GM12878 (cell line): ENCODE measurements around the gene FGB. TPM values are rescaled to one million over a fixed set of nuclear protein-coding genes. Genes with fewer than 3 reads are reported as not detected.

Experiments
- ATAC-seq: fragments of 200-7000 bp; cut with Tn5 transposase; 3 replicates; pipeline ENCODE4 v1.9.1; 2020; ENCODE audit warnings: mild to moderate bottlenecking, moderate library complexity
- BruUV-seq: library from RNA; stranded (reverse); fragments of 400-500 nt; replicated peaks from 2 replicates; lab custom pipeline; 2021; lab: Mats Ljungman, UMichigan
- CTCF ChIA-PET: fragments of 300-600 bp; sonication (Branson Sonifier 250); formaldehyde crosslinking; extraction: SDS; loops from one replicate; lab custom pipeline; 2021; ENCODE audit warnings: inconsistent platforms; lab: Yijun Ruan, JAX
- POLR2A ChIA-PET: fragments of 350-600 bp; formaldehyde crosslinking; extraction: SDS; loops from one replicate; lab custom pipeline; 2021; ENCODE audit warnings: inconsistent platforms; lab: Charles Lee
- RAD21 ChIA-PET: fragments of 300-600 bp; sonication (Branson Sonifier 250); formaldehyde crosslinking; loops from one replicate; lab custom pipeline; 2023; ENCODE audit warnings: antibody characterized with exemption; ENCODE audit not compliant: unreplicated experiment; lab: Charles Lee
- SMC1A ChIA-PET: fragments of 300-600 bp; sonication (Branson Sonifier 250); formaldehyde crosslinking; loops from one replicate; lab custom pipeline; 2023; ENCODE audit not compliant: unreplicated experiment, uncharacterized antibody; lab: Charles Lee
- DNase-seq: peaks from one replicate; pipeline ENCODE4 v3.0.0-alpha.2; 2011; ENCODE audit warnings: low read depth, low spot score
- FAIRE-seq: peaks from 3 replicates; lab custom pipeline; 2011; peaks lifted over from hg19 to GRCh38; lab: Jason Lieb, UNC
- H2AFZ ChIP-seq: 2 replicates; pipeline ENCODE4 v1.6.0; 2011; ENCODE audit warnings: low read depth, low read length, control low read depth; ENCODE audit not compliant: control insufficient read depth
- H3K27ac ChIP-seq: 2 replicates; pipeline ENCODE4 v1.5.1; 2011; ENCODE audit warnings: control low read depth; ENCODE audit not compliant: control insufficient read depth, insufficient read depth
- H3K27me3 ChIP-seq, 2 experiments: replicated peaks in 1 of 2; 2 replicates each; pipeline versions ENCODE4 v1.6.0 to v1.6.1; 2011; ENCODE audit warnings: low read length in 1 of 2; ENCODE audit not compliant: control insufficient read depth in 2 of 2, insufficient read depth in 2 of 2
- H3K36me3 ChIP-seq, 2 experiments: 2 replicates each; pipeline ENCODE4 v1.5.1; 2011; ENCODE audit warnings: low read length in 1 of 2; ENCODE audit not compliant: control insufficient read depth in 2 of 2, insufficient read depth in 2 of 2
- H3K4me1 ChIP-seq: 2 replicates; pipeline ENCODE4 v1.6.1; 2011; ENCODE audit warnings: mild to moderate bottlenecking, low read length, moderate library complexity, mixed read lengths; ENCODE audit not compliant: control insufficient read depth, insufficient read depth
- H3K4me2 ChIP-seq: 2 replicates; pipeline ENCODE4 v1.6.0; 2011; ENCODE audit warnings: control low read depth; ENCODE audit not compliant: control insufficient read depth, insufficient read depth
- H3K4me3 ChIP-seq: fragments of 200-600 bp; sonication (generic); 2 replicates; pipeline ENCODE4 v1.5.1; 2016
- H3K79me2 ChIP-seq: 2 replicates; pipeline ENCODE4 v1.6.0; 2011; ENCODE audit warnings: low read length; ENCODE audit not compliant: control insufficient read depth, insufficient read depth
- H3K9ac ChIP-seq: 2 replicates; pipeline ENCODE4 v1.8.0; 2011; ENCODE audit warnings: low read length, control low read depth, mixed read lengths; ENCODE audit not compliant: control insufficient read depth, insufficient read depth
- H3K9me3 ChIP-seq: replicated peaks from 3 replicates; pipeline ENCODE4 v1.5.1; 2011; ENCODE audit warnings: mild to moderate bottlenecking, low read length; ENCODE audit not compliant: control insufficient read depth, insufficient read depth
- H4K20me1 ChIP-seq: 2 replicates; pipeline ENCODE4 v1.6.0; 2011; ENCODE audit not compliant: control insufficient read depth, insufficient read depth
- BMI1 ChIP-seq: fragments of 450-650 bp; IDR thresholded peaks from 2 replicates; pipeline ENCODE4 v1.6.1; 2016; ENCODE audit warnings: mild to moderate bottlenecking, moderate library complexity, borderline replicate concordance
- CEBPB ChIP-seq, 2 experiments: fragments of 150-350 bp in 1 of 2; IDR thresholded peaks; 2 replicates each; pipeline ENCODE4 v1.6.1; 2012 to 2014; ENCODE audit warnings: low read depth in 2 of 2, low read length in 2 of 2, borderline replicate concordance in 1 of 2, inconsistent platforms in 1 of 2
- ESRRA ChIP-seq: IDR thresholded peaks from 2 replicates; pipeline ENCODE4 v1.6.1; 2012; ENCODE audit warnings: mild to moderate bottlenecking, low read length, improper control_type of control experiment
- ETV6 ChIP-seq, 2 experiments: fragments of 450-650 bp in 1 of 2; IDR thresholded peaks in 1 of 2; conservative IDR thresholded peaks in 1 of 2; 2 replicates each; pipeline ENCODE4 v1.6.1; 2014; ENCODE audit warnings: antibody characterized with exemption in 1 of 2, borderline replicate concordance in 1 of 2, low read depth in 1 of 2, mild to moderate bottlenecking in 1 of 2, moderate library complexity in 1 of 2
- NFXL1 ChIP-seq: fragments of 450-650 bp; IDR thresholded peaks from 2 replicates; pipeline ENCODE4 v1.6.1; 2017; ENCODE audit warnings: antibody characterized with exemption, mild to moderate bottlenecking, borderline replicate concordance
- STAT3 ChIP-seq: IDR thresholded peaks from 2 replicates; pipeline ENCODE4 v1.6.1; 2011; ENCODE audit warnings: low read depth, low read length, improper control_type of control experiment
- YBX1 ChIP-seq: fragments of 450-650 bp; IDR thresholded peaks from 2 replicates; pipeline ENCODE4 v1.6.1; 2016; ENCODE audit warnings: antibody characterized with exemption
- in situ Hi-C: fragments of 300-500 bp; cut with MboI; formaldehyde crosslinking; loops from 9 replicates; pipeline ENCODE4 v1.14.3; 2018; ENCODE audit warnings: mixed read lengths
- intact Hi-C: fragments of 100-400 bp; cut with micrococcal nuclease; formaldehyde crosslinking; loops from one replicate; pipeline ENCODE4 v1.14.2; 2022; ENCODE audit not compliant: unreplicated experiment
- polyA plus RNA-seq, 11 experiments: library from polyadenylated mRNA; depleted of rRNA in 4 of 11; unstranded in 6 of 11; stranded (reverse) in 5 of 11; fragments of >200 nt; fragmentation: Nextera tagmentation in 4 of 11; fragmentation: Illumina TruSeq in 1 of 11; extraction: Ambion mirVana in 4 of 11; extraction: Trizol in 1 of 11; gene quantifications; 1 replicate in 1 of 11; 2 replicates in 10 of 11; pipeline versions ENCODE4 v1.2.1 to v1.2.3, GENCODE V29; 2011 to 2016; ENCODE audit warnings: inconsistent platforms in 2 of 11, missing spikeins in 2 of 11, low read depth in 1 of 11
- total RNA-seq, 4 experiments: library from RNA; depleted of rRNA in 3 of 4; stranded (reverse); fragments of >200 nt in 3 of 4; fragmentation: Illumina TruSeq in 1 of 4; extraction: Trizol in 1 of 4; gene quantifications; 2 replicates each; pipeline versions ENCODE4 v1.2.1 to v1.2.3, GENCODE V29; 2013 to 2021
- TF ChIP-seq, protein P1 (sequence below): IDR thresholded peaks from 2 replicates; pipeline ENCODE4 v1.6.1; 2012; ENCODE audit warnings: mild to moderate bottlenecking, low read depth, low read length

Gene FGB
- total and polyA plus RNA-seq, 10 of the 15 experiments (the other 5 are each of a cell fraction or from before 2014, with no cell fraction given): 0.04 to 2.7 TPM; not detected in 8

DNA sequence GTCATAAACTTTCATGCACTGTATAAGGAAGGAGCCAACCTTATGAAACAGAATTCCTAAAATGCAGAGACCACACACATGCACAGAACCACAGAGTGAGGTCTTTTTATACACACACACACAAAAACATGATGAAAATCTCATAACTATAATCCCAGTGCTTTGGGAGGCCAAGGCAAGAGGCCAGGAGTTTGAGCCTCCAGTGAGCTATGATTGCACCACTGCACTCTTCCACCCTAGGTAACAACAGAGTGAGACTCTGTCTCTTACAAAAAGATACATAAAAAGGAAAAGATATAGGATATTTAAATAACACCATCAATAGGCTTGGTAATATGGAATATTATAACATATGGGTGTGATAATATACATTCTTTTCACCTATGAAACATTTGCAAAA, 17.1 kb downstream of the FGB start:
- Histone ChIP-seq H3K4me3 (no peak overlapping the region), H4K20me1 (no peaks in the 10 kb centered on the region), H3K27ac (no peak overlapping the region), H2AFZ (no peak overlapping the region), H3K36me3 (no peaks in the 10 kb centered on the region), H3K79me2 (no peaks in the 10 kb centered on the region), H3K9me3 (no peaks in the 10 kb centered on the region), H3K27me3 (no peaks in the 10 kb centered on the region; a peak in 1 of 4 replicates), H3K4me1 (no peaks in the 10 kb centered on the region), H3K9ac (no peak overlapping the region), H3K4me2 (no peak overlapping the region)
- no peak for ATAC-seq
- intact Hi-C loops (no loop called here), in situ Hi-C loops (no loop called here)
- ChIA-PET CTCF (no interaction called here), RAD21 (no interaction called here), SMC1A (no interaction called here), POLR2A (no interaction called here)
- TF ChIP-seq, protein P1, sequence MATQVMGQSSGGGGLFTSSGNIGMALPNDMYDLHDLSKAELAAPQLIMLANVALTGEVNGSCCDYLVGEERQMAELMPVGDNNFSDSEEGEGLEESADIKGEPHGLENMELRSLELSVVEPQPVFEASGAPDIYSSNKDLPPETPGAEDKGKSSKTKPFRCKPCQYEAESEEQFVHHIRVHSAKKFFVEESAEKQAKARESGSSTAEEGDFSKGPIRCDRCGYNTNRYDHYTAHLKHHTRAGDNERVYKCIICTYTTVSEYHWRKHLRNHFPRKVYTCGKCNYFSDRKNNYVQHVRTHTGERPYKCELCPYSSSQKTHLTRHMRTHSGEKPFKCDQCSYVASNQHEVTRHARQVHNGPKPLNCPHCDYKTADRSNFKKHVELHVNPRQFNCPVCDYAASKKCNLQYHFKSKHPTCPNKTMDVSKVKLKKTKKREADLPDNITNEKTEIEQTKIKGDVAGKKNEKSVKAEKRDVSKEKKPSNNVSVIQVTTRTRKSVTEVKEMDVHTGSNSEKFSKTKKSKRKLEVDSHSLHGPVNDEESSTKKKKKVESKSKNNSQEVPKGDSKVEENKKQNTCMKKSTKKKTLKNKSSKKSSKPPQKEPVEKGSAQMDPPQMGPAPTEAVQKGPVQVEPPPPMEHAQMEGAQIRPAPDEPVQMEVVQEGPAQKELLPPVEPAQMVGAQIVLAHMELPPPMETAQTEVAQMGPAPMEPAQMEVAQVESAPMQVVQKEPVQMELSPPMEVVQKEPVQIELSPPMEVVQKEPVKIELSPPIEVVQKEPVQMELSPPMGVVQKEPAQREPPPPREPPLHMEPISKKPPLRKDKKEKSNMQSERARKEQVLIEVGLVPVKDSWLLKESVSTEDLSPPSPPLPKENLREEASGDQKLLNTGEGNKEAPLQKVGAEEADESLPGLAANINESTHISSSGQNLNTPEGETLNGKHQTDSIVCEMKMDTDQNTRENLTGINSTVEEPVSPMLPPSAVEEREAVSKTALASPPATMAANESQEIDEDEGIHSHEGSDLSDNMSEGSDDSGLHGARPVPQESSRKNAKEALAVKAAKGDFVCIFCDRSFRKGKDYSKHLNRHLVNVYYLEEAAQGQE: no peak
- TF ChIP-seq CEBPB (IDR thresholded peaks at IDR 0.05; ENCODE audit: borderline replicate concordance in 1 of 2, low read depth in 2 of 2, low read length in 2 of 2) (no peak), NFXL1 (no peak), STAT3 (no peak), YBX1 (no peak), BMI1 (no peak), ESRRA (no peak), ETV6 (conservative IDR thresholded peaks at IDR 0.05 in 1 of 2, IDR thresholded peaks at IDR 0.05 in 1 of 2; ENCODE audit: borderline replicate concordance in 1 of 2, low read depth in 1 of 2) (no peak)
- no peak for FAIRE-seq
- DNase-seq: no peak
- BruUV-seq: no TSS peak
